GM06990 (cell line): ENCODE results near the gene NR2F6.

Experiments used
- DNase-seq: peaks from one replicate; pipeline ENCODE4 v3.0.0-alpha.2; 2011; ENCODE audit not compliant: insufficient read length; ENCODE audit errors: extremely low read depth
- H3K27me3 ChIP-seq: replicated peaks from 2 replicates; pipeline ENCODE4 v1.6.0; 2011; ENCODE audit warnings: low read length; ENCODE audit not compliant: control insufficient read depth, insufficient read depth
- H3K36me3 ChIP-seq: 2 replicates; pipeline ENCODE4 v1.5.1; 2011; ENCODE audit warnings: low read length; ENCODE audit not compliant: control insufficient read depth, insufficient read depth
- H3K4me3 ChIP-seq: replicated peaks from 2 replicates; pipeline ENCODE4 v1.5.1; 2011; ENCODE audit warnings: low read depth, mild to moderate bottlenecking, control low read depth, low read length
- CTCF ChIP-seq: IDR thresholded peaks from 2 replicates; pipeline ENCODE4 v1.5.1; 2011; ENCODE audit warnings: low read length, control low read depth, mild to moderate bottlenecking, inconsistent platforms; ENCODE audit not compliant: insufficient read depth, poor library complexity, severe bottlenecking

Gene NR2F6

DNA sequence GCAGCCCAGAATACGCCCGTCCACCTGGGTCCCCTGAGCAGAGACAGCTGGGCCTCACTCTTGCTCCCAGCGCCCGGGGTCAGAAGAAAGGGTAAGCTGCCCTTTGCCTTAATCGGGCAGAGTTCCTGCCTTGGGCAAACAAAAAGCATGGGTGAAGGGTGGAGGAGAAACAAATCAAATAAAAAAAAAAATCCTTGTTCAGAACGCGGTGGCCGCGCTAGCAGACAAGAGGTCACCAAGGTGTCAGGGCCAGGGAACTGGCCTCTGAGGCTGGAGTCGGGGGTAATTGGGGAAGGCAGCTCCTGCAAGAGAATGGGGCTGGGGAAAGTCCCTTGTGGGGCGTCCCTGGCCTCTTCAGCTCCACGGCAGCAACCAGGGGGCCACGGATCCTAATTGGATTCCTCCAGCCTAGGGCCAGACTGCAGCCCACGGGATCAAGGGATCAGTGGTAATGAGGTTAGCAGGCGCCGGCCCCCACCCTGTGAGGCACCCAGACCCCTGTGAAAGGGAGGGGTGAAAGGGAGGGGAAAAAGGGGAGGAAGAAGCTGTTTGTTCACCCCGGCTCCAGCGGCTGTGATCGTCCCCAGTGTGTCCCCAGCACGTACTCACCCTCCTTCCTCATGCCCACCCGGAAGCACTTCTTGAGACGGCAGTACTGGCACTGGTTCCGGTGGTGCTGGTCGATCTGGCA, 5.5 kb downstream of the NR2F6 start:
- Histone ChIP-seq H3K27me3 (no peaks in the 10 kb centered on the region), H3K4me3 (no peak overlapping the region), H3K36me3 (no peaks in the 10 kb centered on the region)
- DNase-seq = no peak
- TF ChIP-seq CTCF = no peak

GRCh38 chr19:17237747-17238706, 7.7 kb downstream of the NR2F6 start:
- DNase-seq = no peak
- no peak for TF ChIP-seq CTCF
- Histone ChIP-seq H3K4me3 (no peak overlapping the region), H3K36me3 (no peaks in the 10 kb centered on the region), H3K27me3 (no peaks in the 10 kb centered on the region)

DNA sequence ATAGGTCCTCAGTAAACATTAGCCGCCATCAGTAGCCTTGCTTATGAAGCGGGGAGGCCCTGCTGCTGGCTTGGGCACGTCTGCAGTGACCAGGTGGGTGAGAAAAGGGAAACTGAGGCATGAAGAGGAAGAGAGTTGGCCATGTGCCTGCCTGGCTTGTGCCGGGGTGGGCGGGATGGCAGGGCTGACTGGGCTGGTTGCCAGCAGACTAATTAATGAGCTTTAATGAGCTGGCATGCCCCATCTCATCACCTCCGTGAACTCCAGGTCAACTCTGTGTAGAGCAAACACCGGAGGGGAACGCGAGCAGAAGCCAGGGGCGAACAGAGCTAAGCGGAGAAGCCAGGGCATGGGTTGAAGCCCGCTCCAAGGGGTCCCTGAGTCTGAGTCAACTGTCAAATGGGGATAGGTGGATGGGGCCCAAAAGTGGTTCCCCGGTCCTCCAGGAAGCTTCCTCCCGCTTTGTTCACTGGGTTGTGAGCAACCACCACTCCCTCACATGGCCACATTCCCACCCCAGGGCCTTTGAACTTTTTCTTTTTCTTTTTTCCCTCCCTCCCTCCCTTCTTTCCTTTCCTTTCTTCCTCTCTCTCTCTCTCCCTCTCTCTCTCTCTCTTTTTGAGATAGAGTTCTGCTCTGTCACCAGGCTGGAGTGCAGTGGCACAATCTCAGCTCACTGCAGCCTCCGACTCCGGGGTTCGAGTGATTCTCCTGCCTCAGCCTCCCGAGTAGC, 8.7 kb downstream of the NR2F6 start:
- no peak for TF ChIP-seq CTCF
- H3K4me3 ChIP-seq = no peak overlapping the region
- no peaks in the 10 kb centered on the region for H3K27me3 ChIP-seq
- H3K36me3 ChIP-seq = no peaks in the 10 kb centered on the region; the same call in 1 of the 2 replicates
- no peak for DNase-seq

GRCh38 chr19:17235971-17236777, 9.5 kb downstream of the NR2F6 start:
- H3K4me3 ChIP-seq = peak overlapping the region; percentile 68
- H3K36me3 ChIP-seq = no peaks in the 10 kb centered on the region; the same call in 1 of the 2 replicates
- no peak for DNase-seq
- no peaks in the 10 kb centered on the region for H3K27me3 ChIP-seq
- TF ChIP-seq CTCF = no peak
